Endothelial cell of umbilical vein (primary cell): ENCODE results near the gene DIO3. TPM values are rescaled to one million over a fixed set of nuclear protein-coding genes. Genes with fewer than 3 reads are reported as not detected.

ENCODE experiments used
- BruUV-seq: library from RNA; stranded (reverse); fragments of 400-500 nt; replicated peaks from 2 replicates; lab custom pipeline; 2021; lab: Mats Ljungman, UMichigan
- CTCF ChIA-PET: fragments of 300-600, 350-600 bp; sonication (Branson Sonifier 250); formaldehyde crosslinking; loops from one replicate; lab custom pipeline; 2021; ENCODE audit warnings: antibody characterized with exemption, inconsistent platforms; lab: Charles Lee
- POLR2A ChIA-PET: fragments of 300-600, 350-600 bp; sonication (Branson Sonifier 250); formaldehyde crosslinking; loops from one replicate; lab custom pipeline; 2021; ENCODE audit warnings: antibody characterized with exemption, inconsistent platforms; lab: Charles Lee
- DNase-seq: peaks from one replicate; pipeline ENCODE4 v3.0.0-alpha.2; 2011; ENCODE audit warnings: low read depth, low spot score
- FAIRE-seq: peaks from 2 replicates; lab custom pipeline; 2011; peaks lifted over from hg19 to GRCh38; lab: Jason Lieb, UNC
- H2AFZ ChIP-seq: 2 replicates; pipeline ENCODE4 v1.6.0; 2012; ENCODE audit warnings: low read depth, low read length, control low read depth, inconsistent platforms
- H3K27ac ChIP-seq: 2 replicates; pipeline ENCODE4 v1.5.1; 2011; ENCODE audit warnings: low read depth, mild to moderate bottlenecking, control low read depth, low read length, moderate library complexity; ENCODE audit not compliant: insufficient read depth
- H3K27me3 ChIP-seq, 2 experiments: 2 replicates each; pipeline versions ENCODE4 v1.6.0 to v1.6.1; 2011; ENCODE audit warnings: low read length in 2 of 2, mixed read lengths in 1 of 2; ENCODE audit not compliant: control insufficient read depth in 2 of 2, insufficient read depth in 2 of 2
- H3K36me3 ChIP-seq, 2 experiments: 2 replicates in 1 of 2; 3 replicates in 1 of 2; pipeline ENCODE4 v1.5.1; 2011; ENCODE audit warnings: low read length in 2 of 2, mild to moderate bottlenecking in 1 of 2, moderate library complexity in 1 of 2; ENCODE audit not compliant: control insufficient read depth in 2 of 2, insufficient read depth in 2 of 2; ENCODE audit errors: extremely low read depth in 1 of 2
- H3K4me1 ChIP-seq: 3 replicates; pipeline ENCODE4 v1.5.1; 2011; ENCODE audit warnings: mild to moderate bottlenecking, low read length; ENCODE audit not compliant: control insufficient read depth, insufficient read depth; ENCODE audit errors: extremely low read depth
- H3K4me2 ChIP-seq: 2 replicates; pipeline ENCODE4 v1.6.1; 2011; ENCODE audit warnings: low read length, control low read depth, mixed read lengths; ENCODE audit not compliant: insufficient read depth
- H3K4me3 ChIP-seq, 3 experiments: fragments of 200-600 bp in 1 of 3; sonication (generic), shearing (Covaris generic) in 1 of 3; replicated peaks in 1 of 3; 2 replicates each; pipeline ENCODE4 v1.5.1; 2011 to 2016; ENCODE audit warnings: control low read depth in 3 of 3, low read length in 3 of 3, mild to moderate bottlenecking in 2 of 3, inconsistent platforms in 1 of 3, low read depth in 1 of 3, moderate library complexity in 1 of 3; ENCODE audit not compliant: insufficient read depth in 1 of 3
- H3K79me2 ChIP-seq: 2 replicates; pipeline ENCODE4 v1.6.0; 2012; ENCODE audit warnings: low read length, inconsistent platforms; ENCODE audit not compliant: control insufficient read depth, insufficient read depth
- H3K9ac ChIP-seq: replicated peaks from 2 replicates; pipeline ENCODE3; 2011; ENCODE audit warnings: low read length, control low read depth; ENCODE audit not compliant: insufficient read depth; ENCODE audit errors: extremely low read depth
- H3K9me1 ChIP-seq: replicated peaks from 3 replicates; pipeline ENCODE4 v1.6.0; 2011; ENCODE audit warnings: mild to moderate bottlenecking, low read length; ENCODE audit not compliant: control insufficient read depth, insufficient read depth; ENCODE audit errors: extremely low read depth
- H3K9me3 ChIP-seq: replicated peaks from 2 replicates; pipeline ENCODE4 v1.5.1; 2012; ENCODE audit warnings: low read length, inconsistent platforms; ENCODE audit not compliant: control insufficient read depth, insufficient read depth
- H4K20me1 ChIP-seq: replicated peaks from 2 replicates; pipeline ENCODE3; 2011; ENCODE audit warnings: mild to moderate bottlenecking, low read length; ENCODE audit not compliant: control insufficient read depth, insufficient read depth; ENCODE audit errors: extremely low read depth
- EZH2 ChIP-seq: IDR thresholded peaks from 2 replicates; pipeline ENCODE4 v1.6.1; 2012; ENCODE audit warnings: borderline replicate concordance, low read depth, mild to moderate bottlenecking, moderate library complexity, low read length, inconsistent platforms; ENCODE audit not compliant: severe bottlenecking
- FOS ChIP-seq: IDR thresholded peaks from 2 replicates; pipeline ENCODE4 v1.6.1; 2011; ENCODE audit warnings: mild to moderate bottlenecking, low read length, moderate library complexity, borderline replicate concordance; ENCODE audit not compliant: insufficient read depth
- GATA2 ChIP-seq: IDR thresholded peaks from 2 replicates; pipeline ENCODE4 v1.7.0; 2011; ENCODE audit warnings: low read depth, mild to moderate bottlenecking, moderate library complexity, mixed read lengths, low read length; ENCODE audit not compliant: insufficient read length, insufficient read depth
- JUN ChIP-seq: IDR thresholded peaks from 2 replicates; pipeline ENCODE4 v1.6.1; 2011; ENCODE audit warnings: borderline replicate concordance, low read depth; ENCODE audit not compliant: insufficient read length, insufficient read depth
- MYC ChIP-seq: IDR thresholded peaks from one replicate; pipeline ENCODE4 v1.6.1; 2011; ENCODE audit warnings: mild to moderate bottlenecking, low read depth, low read length
- POLR2A ChIP-seq: IDR thresholded peaks from 2 replicates; pipeline ENCODE4 v1.6.1; 2012; ENCODE audit warnings: low read depth, mild to moderate bottlenecking, control low read depth, low read length
- POLR2AphosphoS5 ChIP-seq: IDR thresholded peaks from 2 replicates; pipeline ENCODE4 v1.6.1; 2012; ENCODE audit warnings: low read depth, mild to moderate bottlenecking, control low read depth, low read length, moderate library complexity; ENCODE audit not compliant: insufficient read depth
- dilution Hi-C: fragments of 300-500 bp; cut with MboI; formaldehyde crosslinking; loops from one replicate; pipeline ENCODE4 v1.15.0; 2019; ENCODE audit warnings: low sequenced_read_pairs; ENCODE audit not compliant: extremely low pct_ligation_motif_present
- intact Hi-C: fragments of 100-400 bp; cut with micrococcal nuclease; formaldehyde crosslinking; loops from one replicate; pipeline ENCODE4 v1.10.0; 2022
- polyA plus RNA-seq, 4 experiments: library from polyadenylated mRNA; depleted of rRNA in 3 of 4; stranded (reverse) in 3 of 4; unstranded in 1 of 4; fragments of >200 nt; gene quantifications; 2 replicates each; pipeline versions ENCODE4 v1.2.1 to v1.2.3, GENCODE V29; 2011 to 2012; ENCODE audit warnings: missing spikeins in 1 of 4
- total RNA-seq: library from RNA; stranded (reverse); gene quantifications from 2 replicates; pipeline ENCODE4 v1.2.3, GENCODE V29; 2021
- TF ChIP-seq, protein P1 (sequence below): IDR thresholded peaks from 2 replicates; pipeline ENCODE4 v1.6.1; 2011; ENCODE audit not compliant: insufficient read depth, insufficient read length
- TF ChIP-seq, protein P2 (sequence below), 2 donors: IDR thresholded peaks; 1 replicate in 1 of 2; 2 replicates in 1 of 2; pipeline ENCODE4 v1.5.1; 2011; ENCODE audit warnings: low read length in 2 of 2, mild to moderate bottlenecking in 2 of 2, moderate library complexity in 2 of 2, control low read depth in 1 of 2, inconsistent platforms in 1 of 2, low read depth in 1 of 2; ENCODE audit not compliant: insufficient read depth in 1 of 2; ENCODE audit errors: extremely low read depth in 1 of 2

The DIO3 gene
- total and polyA plus RNA-seq, 2 donors (not counting 3 experiments of a cell fraction or from before 2014, with no cell fraction given), result not detected

DNA sequence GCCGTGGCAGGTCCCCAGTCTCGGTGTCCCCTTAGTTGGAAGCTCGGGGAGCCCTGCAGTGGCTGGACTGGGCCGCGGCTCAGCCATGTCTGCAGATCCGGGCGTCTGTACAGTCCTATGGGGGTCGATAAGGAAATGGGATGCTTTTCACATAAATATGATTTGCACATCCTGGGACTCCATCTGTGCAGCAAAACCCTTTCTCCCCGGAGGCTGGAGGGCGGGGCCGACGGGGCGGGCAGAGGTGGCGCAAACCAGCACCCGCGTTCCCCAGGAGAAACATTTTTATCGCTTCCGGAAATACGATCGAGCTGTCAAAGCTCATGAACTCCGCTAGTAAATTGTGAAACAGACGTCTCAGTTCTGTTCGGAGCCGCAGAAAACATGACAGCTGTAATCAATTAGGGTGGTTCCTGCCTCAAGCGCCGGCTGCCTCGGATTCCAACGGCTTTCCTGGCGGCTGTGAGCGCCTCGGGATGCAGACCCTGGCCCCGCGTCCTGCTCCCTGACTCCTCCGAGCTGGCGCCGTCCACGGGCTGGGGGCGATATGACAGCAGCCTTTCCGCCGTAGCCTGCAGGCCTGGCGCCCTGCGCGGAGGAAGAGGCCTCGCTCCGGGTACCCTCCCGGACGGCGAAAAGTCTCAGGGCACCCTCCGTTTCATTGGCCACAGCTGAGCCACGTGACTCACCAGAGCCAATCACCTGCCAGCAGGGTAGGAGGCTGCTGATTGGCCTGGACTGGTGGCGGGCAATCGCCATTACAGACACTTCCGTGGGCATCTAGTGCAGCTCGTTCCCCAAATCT is 23.0 kb downstream of the DIO3 start:
- H3K9me3 ChIP-seq, result no peaks in the 10 kb centered on the region
- FAIRE-seq, result no peak
- no peak overlapping the region for H3K9ac ChIP-seq
- no peaks in the 10 kb centered on the region for H3K79me2 ChIP-seq
- POLR2A ChIA-PET, result no interaction called here
- intact Hi-C loops (no loop called here), dilution Hi-C loops (no loop called here)
- no peaks in the 10 kb centered on the region for H3K9me1 ChIP-seq
- no peak overlapping the region for H3K4me3 ChIP-seq
- no peaks in the 10 kb centered on the region for H3K27me3 ChIP-seq
- TF ChIP-seq MYC (no peak), GATA2 (no peak), EZH2 (no peak), JUN (no peak), FOS (no peak), POLR2AphosphoS5 (no peak), POLR2A (no peak)
- TF ChIP-seq, protein P1, sequence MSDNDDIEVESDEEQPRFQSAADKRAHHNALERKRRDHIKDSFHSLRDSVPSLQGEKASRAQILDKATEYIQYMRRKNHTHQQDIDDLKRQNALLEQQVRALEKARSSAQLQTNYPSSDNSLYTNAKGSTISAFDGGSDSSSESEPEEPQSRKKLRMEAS, result no peak
- TF ChIP-seq, protein P2, sequence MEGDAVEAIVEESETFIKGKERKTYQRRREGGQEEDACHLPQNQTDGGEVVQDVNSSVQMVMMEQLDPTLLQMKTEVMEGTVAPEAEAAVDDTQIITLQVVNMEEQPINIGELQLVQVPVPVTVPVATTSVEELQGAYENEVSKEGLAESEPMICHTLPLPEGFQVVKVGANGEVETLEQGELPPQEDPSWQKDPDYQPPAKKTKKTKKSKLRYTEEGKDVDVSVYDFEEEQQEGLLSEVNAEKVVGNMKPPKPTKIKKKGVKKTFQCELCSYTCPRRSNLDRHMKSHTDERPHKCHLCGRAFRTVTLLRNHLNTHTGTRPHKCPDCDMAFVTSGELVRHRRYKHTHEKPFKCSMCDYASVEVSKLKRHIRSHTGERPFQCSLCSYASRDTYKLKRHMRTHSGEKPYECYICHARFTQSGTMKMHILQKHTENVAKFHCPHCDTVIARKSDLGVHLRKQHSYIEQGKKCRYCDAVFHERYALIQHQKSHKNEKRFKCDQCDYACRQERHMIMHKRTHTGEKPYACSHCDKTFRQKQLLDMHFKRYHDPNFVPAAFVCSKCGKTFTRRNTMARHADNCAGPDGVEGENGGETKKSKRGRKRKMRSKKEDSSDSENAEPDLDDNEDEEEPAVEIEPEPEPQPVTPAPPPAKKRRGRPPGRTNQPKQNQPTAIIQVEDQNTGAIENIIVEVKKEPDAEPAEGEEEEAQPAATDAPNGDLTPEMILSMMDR (IDR thresholded peaks at IDR 0.05; ENCODE audit: extremely low read depth in 1 of 2, insufficient read depth in 1 of 2, low read depth in 1 of 2, low read length in 2 of 2), result no peak
- no peak overlapping the region for H3K4me2 ChIP-seq
- CTCF ChIA-PET, result no interaction called here
- no peak overlapping the region for H3K27ac ChIP-seq
- H3K4me1 ChIP-seq, result no peaks in the 10 kb centered on the region
- DNase-seq, result no peak
- H2AFZ ChIP-seq, result no peak overlapping the region
- no TSS peak for BruUV-seq
- H3K36me3 ChIP-seq, result no peaks in the 10 kb centered on the region
- no peaks in the 10 kb centered on the region for H4K20me1 ChIP-seq
